HG02970 (cell line): ENCODE measurements around the gene ERP44.
A peak's percentile ranks its signal among the peaks of the same experiment; 100 is the strongest.
"Not testable (repeated sequence)": the region's sequence is repeated elsewhere in the genome, so short reads cannot be mapped to it uniquely, and the experiment has no call there.

Source experiments
- ATAC-seq: cut with Tn5 transposase; IDR thresholded peaks from one replicate; pipeline ENCODE4 v1.9.1; 2021; ENCODE audit warnings: mild to moderate bottlenecking, moderate library complexity, moderate number of reproducible peaks; ENCODE audit not compliant: unreplicated experiment, low FRiP score

ERP44 gene

DNA sequence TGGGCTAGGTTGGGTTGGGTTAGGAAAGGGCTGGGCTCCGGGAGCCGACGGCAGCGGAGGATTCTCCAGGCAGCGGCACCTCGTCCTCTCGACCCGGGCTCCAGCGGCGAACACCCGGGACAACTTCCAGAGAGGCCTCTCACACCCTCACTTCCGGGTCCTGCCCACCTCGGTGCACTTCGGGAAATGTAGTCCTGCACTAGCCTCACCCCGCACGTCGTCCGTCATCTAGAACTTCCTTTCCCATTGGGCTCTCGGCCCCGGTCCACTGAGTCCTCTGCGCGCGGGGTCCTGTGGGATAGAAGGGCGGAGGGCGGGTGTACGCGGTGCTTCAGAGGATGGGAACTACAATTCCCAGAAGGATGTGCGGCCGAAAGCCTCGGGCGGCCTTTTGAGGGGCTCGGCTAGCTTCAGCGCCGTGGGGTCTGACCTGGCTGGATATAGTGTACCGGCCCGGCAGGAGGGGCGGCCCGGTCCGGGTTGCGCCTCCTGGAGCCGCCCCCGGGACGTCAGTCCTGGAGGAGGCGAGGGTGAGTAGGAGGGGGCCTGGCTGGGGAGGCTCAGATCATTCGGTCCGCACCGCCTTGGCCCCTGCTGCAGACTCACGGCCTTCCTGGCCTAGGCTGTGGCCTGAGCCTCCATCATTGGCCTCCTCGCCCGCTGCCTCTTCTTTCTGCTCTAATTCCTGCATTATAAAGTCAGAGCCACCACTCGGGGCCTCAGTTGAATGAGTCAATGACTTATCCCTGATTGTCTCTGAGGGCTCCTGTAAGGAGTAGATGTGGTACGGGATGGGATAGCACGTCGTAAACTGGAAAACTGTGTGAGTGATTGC lies at the start of gene ERP44, which contains the start of gene INVS:
TSS of gene ERP44 (minus strand) at position 114 of the 835 bp plus-strand sequence. CDS start 160 bp downstream, outside the sequence.
TSS of gene INVS (plus strand) at position 357 of the 835 bp plus-strand sequence. CDS start 5,279 bp downstream, outside the sequence.
- peak; percentile 98 for ATAC-seq

DNA sequence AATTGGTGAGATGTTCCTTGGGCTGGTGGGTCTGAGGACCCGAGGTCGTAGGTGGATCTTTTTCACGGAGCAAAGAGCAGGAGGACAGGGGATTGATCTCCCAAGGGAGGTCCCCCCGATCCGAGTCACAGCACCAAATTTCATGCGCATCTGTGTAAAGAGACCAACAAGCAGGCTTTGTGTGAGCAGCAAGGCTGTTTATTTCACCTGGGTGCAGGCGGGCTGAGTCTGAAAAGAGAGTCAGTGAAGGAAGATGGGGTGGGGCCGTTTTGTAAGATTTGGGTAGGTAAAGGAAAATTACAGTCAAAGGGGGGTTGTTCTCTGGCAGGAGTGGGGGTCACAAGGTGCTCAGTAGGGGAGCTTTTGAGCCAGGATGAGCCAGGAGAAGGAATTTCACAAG lies 47.2 kb upstream of the ERP44 start:
- not testable (repeated sequence) for ATAC-seq

DNA sequence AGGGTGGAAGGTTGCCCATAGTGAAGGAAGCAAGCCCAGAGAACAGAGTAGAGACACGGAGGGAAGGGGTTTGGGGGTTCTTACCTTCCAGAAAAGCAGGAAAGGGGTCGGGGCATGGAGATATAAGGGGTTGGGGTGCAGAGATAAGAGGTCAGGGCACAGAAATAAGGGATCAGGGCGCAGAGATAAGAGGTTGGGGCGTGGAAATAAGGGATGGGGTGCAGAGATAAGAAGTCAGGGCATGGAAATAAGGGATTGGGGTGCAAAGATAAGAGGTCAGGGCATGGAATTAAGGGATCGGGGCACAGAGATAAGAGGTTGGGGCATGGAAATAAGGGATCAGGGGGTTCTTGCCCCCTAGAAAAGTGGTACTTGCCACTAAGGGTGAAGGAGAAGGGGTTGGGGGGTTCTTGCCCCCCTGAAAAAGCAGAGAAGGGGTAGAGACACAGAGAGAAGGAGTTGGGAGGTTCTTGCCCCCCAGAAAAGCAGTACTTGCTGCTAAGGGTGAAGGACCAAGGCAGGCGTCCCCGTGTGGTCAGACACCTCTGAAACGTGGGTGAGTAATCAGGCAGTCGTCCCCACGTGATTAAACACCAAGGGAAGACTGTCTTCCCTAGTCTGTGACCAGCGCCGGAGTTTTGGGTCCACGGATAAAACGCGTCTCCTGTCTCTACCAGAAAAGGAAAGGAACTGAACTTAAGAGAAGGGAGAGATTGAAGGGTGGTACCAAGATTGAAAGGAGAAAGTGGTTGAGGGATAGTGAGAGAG lies 46.6 kb upstream of the ERP44 start:
- not testable (repeated sequence) for ATAC-seq

DNA sequence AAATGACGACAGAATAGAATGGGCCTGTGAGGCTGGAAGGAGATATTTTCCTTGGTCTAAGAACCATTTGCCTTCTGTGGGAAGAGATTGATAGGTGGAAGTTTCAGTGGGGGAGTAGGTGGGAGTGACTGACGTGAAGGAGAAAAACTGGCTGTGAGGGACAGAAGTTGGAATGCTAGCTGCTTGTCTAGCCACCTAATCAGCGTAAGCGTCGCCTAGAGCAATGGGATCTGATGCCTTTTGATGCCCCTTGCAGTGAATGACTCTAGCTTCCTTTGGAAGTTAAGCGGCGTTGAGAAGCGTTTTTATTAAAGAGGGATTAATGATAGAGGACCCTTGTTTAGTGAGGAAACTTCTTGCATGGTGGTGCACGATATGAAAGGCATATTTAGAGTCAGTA lies 43.1 kb upstream of the ERP44 start:
- not testable (repeated sequence) for ATAC-seq

DNA sequence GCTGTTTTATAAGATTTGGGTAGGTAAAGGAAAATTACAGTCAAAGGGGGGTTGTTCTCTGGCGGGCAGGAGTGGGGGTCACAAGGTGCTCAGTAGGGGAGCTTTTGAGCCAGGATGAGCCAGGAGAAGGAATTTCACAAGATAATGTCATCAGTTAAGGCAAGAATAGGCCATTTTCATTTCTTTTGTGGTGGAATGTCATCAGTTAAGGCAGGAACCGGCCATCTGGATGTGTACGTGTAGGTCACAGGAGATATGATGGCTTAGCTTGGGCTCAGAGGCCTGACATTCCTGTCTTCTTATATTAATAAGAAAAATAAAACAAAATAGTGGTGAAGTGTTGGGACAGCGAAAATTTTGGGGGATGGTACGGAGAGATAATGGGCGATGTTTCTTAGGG lies 41.5 kb upstream of the ERP44 start:
- not testable (repeated sequence) for ATAC-seq

DNA sequence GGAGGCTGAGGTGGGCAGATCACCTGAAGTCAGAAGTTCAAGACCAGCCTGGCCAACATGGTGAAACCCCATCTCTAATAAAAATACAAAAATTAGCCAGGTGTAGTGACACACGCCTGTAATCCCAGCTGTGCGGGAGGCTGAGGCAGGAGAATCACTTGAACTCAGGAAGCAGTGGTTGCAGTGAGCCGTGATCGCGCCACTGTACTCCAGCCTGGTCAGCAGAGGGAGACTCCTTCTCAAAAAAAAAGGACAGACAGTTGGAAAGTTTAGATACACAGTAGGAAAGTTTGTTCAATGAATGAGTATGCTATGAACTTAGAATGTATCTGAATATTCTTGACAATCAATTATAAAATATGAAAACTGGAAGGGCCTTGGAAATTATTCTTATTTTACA lies 38.0 kb upstream of the ERP44 start:
- not testable (repeated sequence) for ATAC-seq

DNA sequence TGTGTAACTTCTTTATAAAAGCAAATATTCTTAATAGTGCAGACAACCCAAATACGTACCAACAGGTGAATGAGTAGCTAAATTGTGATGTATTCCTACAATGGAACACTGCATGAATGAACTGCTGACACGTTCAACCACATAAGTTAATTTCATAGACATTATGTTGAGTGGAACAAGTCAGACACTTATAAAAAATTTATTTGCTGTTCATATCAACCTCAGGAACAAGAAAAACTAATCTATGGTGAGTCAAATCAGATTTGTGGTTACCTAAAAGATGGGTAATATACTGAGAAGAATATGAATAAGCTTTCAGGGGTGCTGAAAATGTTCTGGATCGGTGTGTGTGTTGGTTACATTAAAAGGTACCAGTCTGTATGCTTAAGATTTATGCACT lies 35.9 kb upstream of the ERP44 start:
- no peak for ATAC-seq

DNA sequence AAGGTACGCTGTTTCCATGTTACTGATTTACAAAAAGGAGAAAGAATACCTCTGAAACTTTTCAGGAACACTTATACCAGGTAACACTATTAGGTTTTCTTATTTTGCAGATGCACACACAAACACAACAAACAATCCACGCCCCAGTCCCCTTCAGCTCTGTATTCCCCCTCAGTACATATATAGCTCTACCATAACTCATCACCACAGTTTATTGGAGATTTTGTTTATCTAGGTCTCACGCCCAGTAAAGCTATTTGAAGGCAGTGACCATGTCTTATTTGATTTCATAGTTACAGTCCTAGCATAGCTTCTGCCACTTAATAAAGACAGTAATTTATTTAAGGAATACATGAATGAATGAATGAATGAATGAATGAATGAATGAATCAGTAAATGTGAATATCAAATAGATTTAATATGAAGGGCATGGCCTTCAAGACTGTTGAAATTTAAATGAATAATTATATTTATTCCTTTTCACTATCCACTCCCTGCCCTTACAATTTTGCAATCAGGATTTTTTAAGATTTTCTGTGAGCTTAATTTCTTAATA lies 33.2 kb upstream of the ERP44 start:
- ATAC-seq: no peak

DNA sequence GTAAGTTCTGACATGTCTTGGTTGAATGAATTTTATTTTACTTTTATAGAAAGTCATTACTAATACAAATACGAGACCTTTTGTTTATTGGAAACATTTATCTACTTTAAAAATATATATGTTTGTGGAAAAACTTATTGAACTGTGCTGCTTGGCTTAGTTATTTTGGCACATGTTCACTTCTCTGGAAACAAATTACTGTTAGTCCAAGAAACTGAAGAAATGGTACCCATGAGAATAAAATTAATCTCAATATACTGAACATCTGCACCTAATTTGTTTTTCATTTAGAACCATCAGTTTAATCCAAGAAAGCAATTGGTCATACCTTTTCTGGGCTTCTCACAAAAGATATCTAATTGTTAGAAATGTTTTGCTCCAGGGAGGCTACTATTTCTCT lies 32.4 kb upstream of the ERP44 start:
- no peak for ATAC-seq

DNA sequence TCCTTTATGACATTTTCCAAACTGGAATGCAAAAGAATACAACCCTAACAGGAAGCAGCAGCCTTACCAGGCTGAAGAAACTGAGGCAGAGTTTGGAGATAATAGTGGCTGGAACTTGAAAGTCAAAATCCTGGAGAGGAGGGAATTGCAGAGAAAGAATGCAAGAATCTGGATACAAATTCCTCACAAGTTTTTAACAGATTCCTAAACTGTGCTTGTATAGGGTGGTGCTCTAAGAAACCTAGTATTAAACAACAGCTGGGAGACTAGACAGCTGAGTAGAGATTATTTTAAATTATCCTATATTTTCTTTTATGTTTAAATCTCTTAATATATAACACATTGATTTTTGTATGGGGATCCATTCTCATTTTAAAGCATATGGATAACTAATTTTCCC lies 31.0 kb upstream of the ERP44 start:
- no peak for ATAC-seq

DNA sequence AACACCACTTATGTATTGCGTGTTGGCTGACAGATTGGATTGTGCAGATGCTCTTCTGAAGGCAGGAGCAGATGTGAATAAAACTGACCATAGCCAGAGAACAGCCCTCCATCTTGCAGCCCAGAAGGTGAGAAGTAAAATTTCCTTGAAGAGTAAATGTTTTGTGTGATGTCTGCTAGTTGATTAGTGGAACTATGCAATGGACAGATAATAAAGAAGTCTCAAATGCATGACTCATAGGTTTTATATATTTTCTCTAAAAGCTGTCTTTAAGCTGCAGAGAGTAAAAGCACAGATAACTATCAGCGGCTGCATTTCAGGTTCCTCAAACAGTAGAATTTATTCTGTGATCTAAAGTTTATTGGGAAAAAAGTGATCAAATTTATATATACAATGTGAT lies 27.6 kb upstream of the ERP44 start:
- no peak for ATAC-seq

DNA sequence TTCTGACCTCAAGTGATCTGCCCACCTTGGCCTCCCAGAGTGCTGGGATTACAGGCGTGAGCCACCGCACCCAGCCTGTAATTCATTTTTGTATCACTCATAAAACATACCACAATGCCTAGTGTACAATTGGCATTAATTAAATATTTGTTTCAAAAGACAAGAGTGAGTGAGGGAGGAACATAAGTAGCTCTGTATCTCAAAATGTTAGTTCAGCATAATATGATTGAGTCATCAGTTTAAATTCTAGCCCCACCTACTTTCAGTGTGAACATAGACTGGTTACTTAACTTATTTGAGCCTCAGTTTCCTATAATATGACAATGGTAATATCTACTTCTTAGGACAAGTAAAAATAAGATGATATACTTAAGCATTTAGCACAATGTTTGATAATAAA lies 27.1 kb upstream of the ERP44 start:
- no peak for ATAC-seq

DNA sequence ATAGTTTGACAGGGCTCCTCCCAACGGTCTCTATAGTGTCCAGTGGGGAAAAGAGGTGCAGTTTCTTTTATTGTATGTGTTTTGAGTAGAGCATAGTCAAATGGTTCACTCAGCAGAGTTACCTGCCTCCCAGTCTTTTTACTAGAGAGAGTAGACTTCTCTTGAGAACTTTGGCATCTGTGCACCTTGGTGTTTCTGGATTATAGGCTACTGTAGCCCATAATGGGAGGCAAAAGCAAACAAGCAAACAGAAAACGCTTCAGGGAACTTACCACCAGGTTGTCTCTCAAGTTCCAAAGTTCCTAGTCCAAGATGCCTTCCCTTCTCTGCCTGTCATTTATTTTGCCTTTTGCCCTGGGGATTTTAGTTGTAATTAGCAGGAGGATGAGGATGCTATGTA lies 26.4 kb upstream of the ERP44 start:
- no peak for ATAC-seq

DNA sequence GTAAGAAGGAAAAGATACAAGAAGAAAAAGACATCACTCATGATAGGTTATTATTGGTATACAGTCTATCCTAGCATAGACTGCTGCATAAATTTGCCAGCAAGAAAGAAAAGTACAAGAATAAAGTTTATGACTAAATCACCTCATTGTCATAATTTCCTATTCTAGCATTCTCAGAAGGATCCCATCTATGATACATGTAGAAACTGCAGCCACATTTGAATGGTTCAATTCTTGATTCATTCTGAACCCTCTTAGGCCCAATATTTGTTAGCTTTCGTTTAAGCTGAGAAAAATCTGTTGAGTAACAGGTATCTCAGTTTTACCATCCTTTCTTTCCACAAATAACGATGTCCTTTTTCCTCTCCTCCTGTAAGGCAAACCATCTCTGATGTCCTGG lies 21.5 kb upstream of the ERP44 start:
- no peak for ATAC-seq

DNA sequence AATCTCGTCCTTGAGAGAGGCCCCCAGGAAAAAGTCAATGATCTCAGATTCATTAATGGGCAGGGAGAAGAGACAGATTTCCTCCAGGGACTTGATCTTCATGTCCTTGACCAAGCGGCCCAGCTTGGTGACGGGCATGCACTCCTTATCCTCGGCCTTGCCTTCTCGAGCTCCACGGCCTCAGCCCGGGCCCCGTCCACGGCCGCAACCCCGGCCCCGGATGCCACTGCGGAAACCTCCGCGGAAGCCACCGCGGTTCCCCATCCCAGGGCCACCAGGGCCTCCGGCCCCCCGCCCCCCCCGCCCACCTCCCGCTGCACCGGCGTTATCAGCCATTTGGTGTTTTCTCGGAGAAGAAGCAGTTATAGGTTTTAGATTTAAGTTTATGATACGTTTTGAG lies 18.5 kb upstream of the ERP44 start:
- ATAC-seq: no peak

DNA sequence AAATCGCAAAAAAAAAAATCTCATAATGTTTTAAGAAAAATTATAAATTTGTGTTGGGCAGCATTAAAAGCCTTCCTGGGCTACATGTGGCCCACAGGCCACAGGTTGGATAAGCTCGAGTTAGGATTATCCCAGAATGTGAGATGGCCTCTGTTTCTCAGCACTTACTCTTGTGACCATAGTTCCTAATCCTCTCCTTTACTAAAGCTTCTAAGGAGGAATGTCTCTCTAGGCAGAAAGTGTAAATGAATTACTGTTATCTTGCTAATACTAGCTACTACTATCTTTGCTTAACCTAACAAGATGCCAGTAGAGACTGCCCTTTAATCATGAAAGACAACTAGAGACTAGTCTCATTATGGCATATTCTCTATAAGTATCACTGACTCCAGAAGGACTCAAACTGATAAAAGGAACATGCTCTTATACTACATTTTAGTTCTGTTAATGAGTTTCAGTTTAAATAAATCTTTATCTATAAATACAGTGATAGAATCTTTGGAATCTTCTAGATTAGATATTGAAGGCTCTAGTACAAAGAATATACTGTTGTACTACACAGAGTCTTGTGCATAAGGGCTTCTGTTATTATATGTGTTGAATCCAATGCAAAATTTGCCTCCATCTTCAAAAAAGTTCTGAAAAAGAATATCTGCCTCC lies 14.0 kb upstream of the ERP44 start:
- ATAC-seq: no peak

DNA sequence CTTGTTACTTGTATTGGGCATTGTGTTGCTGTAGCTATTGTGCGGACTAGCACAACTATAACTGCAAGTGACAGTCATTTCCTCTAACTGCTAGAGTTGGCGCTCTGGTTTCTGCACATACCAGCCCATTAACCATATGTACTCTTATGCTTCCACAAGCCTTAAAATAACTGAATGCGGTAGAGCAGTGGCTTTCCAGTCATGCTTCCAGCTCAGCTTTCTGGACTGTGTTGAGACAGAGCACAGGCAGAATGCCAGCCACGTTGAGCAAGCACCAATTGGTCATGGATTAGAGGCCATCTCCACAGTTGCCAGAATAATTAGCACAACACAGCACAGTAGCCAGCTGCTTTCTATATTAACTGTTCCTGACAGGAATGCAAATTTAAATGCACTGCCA lies 12.4 kb upstream of the ERP44 start:
- no peak for ATAC-seq

DNA sequence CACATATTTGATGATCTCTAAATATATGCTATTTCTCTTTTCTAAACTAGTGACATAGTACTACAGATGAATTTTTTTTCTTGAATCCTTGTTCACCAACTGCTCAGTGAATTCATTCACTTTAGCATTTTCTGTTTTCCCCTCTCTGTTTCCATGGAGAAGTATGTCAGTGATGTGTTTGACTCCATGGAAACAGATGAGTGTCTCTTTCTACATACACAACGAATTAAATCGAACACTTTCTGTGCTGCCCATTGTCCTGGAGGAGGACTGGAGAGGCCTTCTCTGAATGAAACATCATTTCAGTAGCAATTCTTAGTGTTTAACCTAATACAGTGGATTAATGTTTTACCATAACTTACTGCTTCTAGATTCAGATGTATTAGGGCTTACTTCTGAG lies 9.8 kb upstream of the ERP44 start:
- ATAC-seq: no peak

DNA sequence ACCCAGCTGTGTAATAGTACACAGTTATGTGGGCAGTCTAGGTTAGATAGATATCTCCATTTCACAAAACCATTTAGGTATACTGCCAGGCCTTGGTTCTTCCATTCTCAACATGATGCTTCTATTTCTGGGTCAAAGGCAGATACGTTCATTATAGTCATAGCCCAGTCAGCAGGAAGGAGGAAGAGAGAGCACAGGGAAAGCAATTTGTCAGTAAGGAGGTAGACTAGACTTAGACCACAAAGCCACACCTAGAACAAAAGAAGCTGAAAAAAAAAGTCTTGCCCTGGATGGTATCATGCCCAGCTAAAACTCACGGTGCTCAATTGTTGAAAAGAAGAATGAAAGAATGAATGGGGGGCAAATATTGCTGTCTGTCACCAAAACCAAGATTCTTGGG lies 7.8 kb upstream of the ERP44 start:
- no peak for ATAC-seq

DNA sequence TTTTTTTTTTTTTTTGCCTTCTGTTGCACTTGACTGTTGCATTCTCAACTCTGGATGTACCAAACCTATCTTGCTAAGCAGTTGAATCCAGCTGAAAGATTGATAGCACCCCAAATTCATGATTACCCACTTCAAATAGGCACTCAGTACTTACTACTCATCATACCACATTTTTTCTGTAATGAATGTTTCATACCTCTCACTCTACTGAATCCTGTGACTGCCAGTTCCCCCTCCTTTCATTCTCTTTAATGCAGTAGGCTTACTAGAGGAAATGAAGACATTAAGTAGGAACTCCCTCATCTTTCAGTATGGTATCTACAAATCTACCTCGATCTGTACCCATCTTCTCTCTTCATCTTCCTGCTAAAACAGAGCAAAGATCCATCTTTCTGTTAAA lies 7.1 kb upstream of the ERP44 start:
- ATAC-seq: no peak

DNA sequence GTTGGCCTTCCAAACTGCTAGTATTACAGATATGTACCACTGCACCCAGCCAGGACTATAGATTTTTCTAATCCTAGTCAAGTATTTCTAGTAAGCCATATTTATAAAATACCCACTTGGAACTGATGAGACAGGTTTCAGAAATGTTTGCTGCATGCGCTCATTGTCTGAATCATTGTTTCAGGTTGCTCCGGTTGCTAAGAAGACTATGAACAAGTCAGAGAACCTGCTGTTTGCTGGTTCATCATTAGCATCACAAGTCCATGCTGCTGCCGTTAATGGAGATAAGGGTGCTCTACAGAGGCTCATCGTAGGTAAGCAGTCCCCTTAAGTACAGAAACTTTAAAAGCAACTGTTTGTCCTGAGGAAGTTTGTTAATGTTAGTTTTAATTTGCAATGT lies 5.5 kb upstream of the ERP44 start:
- ATAC-seq: no peak
